SJCRH30 (cell line): ENCODE data around the gene TXN2. TPM values are rescaled to one million over a fixed set of nuclear protein-coding genes. Genes with fewer than 3 reads are reported as not detected.
A peak's percentile ranks its signal among the peaks of the same experiment; 100 is the strongest.

Source experiments
- DNase-seq, 2 experiments: peaks; one replicate each; pipeline ENCODE4 v3.0.0-alpha.2; 2015 to 2020
- H3K27ac ChIP-seq: fragments of 250-450 bp; sonication (Bioruptor Pico); 2 replicates; pipeline ENCODE4 v1.5.1; 2020; ENCODE audit warnings: mild to moderate bottlenecking, moderate library complexity
- H3K27me3 ChIP-seq: fragments of 250-450 bp; sonication (Bioruptor Pico); 2 replicates; pipeline ENCODE4 v1.5.1; 2020; ENCODE audit warnings: mild to moderate bottlenecking, moderate library complexity
- H3K36me3 ChIP-seq: fragments of 250-450 bp; sonication (Bioruptor Pico); 2 replicates; pipeline ENCODE4 v1.5.1; 2020; ENCODE audit warnings: mild to moderate bottlenecking, moderate library complexity
- H3K4me1 ChIP-seq: fragments of 250-450 bp; sonication (Bioruptor Pico); 2 replicates; pipeline ENCODE4 v1.5.1; 2020; ENCODE audit warnings: mild to moderate bottlenecking, moderate library complexity
- H3K4me3 ChIP-seq: fragments of 250-450 bp; sonication (Bioruptor Pico); 2 replicates; pipeline ENCODE4 v1.5.1; 2020; ENCODE audit warnings: mild to moderate bottlenecking, moderate library complexity
- H3K9me3 ChIP-seq: fragments of 250-450 bp; sonication (Bioruptor Pico); replicated peaks from 2 replicates; pipeline ENCODE4 v1.5.1; 2020; ENCODE audit warnings: mild to moderate bottlenecking, moderate library complexity
- total RNA-seq: library from RNA; depleted of rRNA; stranded (reverse); fragments of >200 nt; shearing (Covaris generic); gene quantifications from 2 replicates; pipeline ENCODE4 v1.2.3, GENCODE V29; 2014; rRNA removed

The TXN2 gene
- total RNA-seq, 1 experiment from 2014 or later, result 45.6 TPM

GRCh38 chr22:36417281-36417686 lies 64.2 kb downstream of the TXN2 start:
- Histone ChIP-seq H3K4me1 (peaks cover 29% of the 10 kb centered on the region), H3K4me3 (no peak overlapping the region), H3K27me3 (no peaks in the 10 kb centered on the region), H3K9me3 (no peaks in the 10 kb centered on the region), H3K36me3 (no peaks in the 10 kb centered on the region), H3K27ac (no peak overlapping the region)
- peak; percentile 51 to 59 for DNase-seq

Other genes starting within 250 kb of the TXN2 start
- 1.1 and 1.9 TPM in 2 replicates for gene APOL2, start 242.1 kb downstream of the TXN2 start, total RNA-seq
- gene APOL1, start 228.5 kb downstream of the TXN2 start, total RNA-seq, result 0.12 and 0.30 TPM in 2 replicates
- gene MYH9, start 93.7 kb downstream of the TXN2 start, total RNA-seq, result 151 TPM in 2 replicates
- 16.9 and 20.9 TPM in 2 replicates for gene FOXRED2, start 25.4 kb upstream of the TXN2 start, total RNA-seq
- 211 and 216 TPM in 2 replicates for gene EIF3D, start 47.5 kb upstream of the TXN2 start, total RNA-seq
- gene CACNG2, start 222.1 kb upstream of the TXN2 start, total RNA-seq, result 0.10 and 0.18 TPM in 2 replicates